Retinal pigment epithelial cell (primary cell): ENCODE data around the gene TPCN1.

Experiments used
- DNase-seq: peaks from one replicate; pipeline ENCODE4 v3.0.0-alpha.2; 2010; ENCODE audit warnings: low read depth
- H3K4me3 ChIP-seq: 2 replicates; pipeline ENCODE4 v1.5.1; 2011; ENCODE audit warnings: mild to moderate bottlenecking, low read length, control low read depth, moderate library complexity
- CTCF ChIP-seq: conservative IDR thresholded peaks from 2 replicates; pipeline ENCODE4 v1.5.1; 2011; ENCODE audit warnings: low read depth, low read length, control low read depth, inconsistent platforms

The TPCN1 gene

GRCh38 chr12:113232089-113232839, 11.0 kb downstream of the TPCN1 start:
- TF ChIP-seq CTCF = no peak
- no peak for DNase-seq
- H3K4me3 ChIP-seq = no peak overlapping the region

- H3K4me3 ChIP-seq = no peak overlapping the region
- no peak for TF ChIP-seq CTCF
- peak; percentile 82 for DNase-seq
Observed at GRCh38 chr12:113232840-113233585, 11.7 kb downstream of the TPCN1 start.

GRCh38 chr12:113233967-113234366, 12.7 kb downstream of the TPCN1 start:
- TF ChIP-seq CTCF = no peak
- H3K4me3 ChIP-seq = no peak overlapping the region
- no peak for DNase-seq

GRCh38 chr12:113234483-113234882, 13.2 kb downstream of the TPCN1 start:
- no peak overlapping the region for H3K4me3 ChIP-seq
- DNase-seq = no peak
- TF ChIP-seq CTCF = no peak

GRCh38 chr12:113235976-113236375, 14.7 kb downstream of the TPCN1 start:
- DNase-seq = no peak
- no peak for TF ChIP-seq CTCF
- H3K4me3 ChIP-seq = no peak overlapping the region

GRCh38 chr12:113236539-113237399, 15.5 kb downstream of the TPCN1 start:
- TF ChIP-seq CTCF = no peak
- H3K4me3 ChIP-seq = no peak overlapping the region
- DNase-seq = no peak
